Fibroblast of lung (primary cell): ENCODE data around the gene COL9A1.

Experiments used
- CTCF ChIP-seq, 2 donors: IDR thresholded peaks in 1 of 2; conservative IDR thresholded peaks in 1 of 2; 1 replicate in 1 of 2; 2 replicates in 1 of 2; pipeline ENCODE4 v1.5.1; 2011 to 2012; ENCODE audit warnings: low read length in 2 of 2, control low read depth in 1 of 2, inconsistent platforms in 1 of 2, low read depth in 1 of 2, mild to moderate bottlenecking in 1 of 2
- EZH2 ChIP-seq: IDR thresholded peaks from 2 replicates; pipeline ENCODE4 v1.5.1; 2012; ENCODE audit warnings: low read length, control low read depth, mild to moderate bottlenecking; ENCODE audit errors: missing control alignments

- TF ChIP-seq CTCF (conservative IDR thresholded peaks at IDR 0.05 in 1 of 2, IDR thresholded peaks at IDR 0.05 in 1 of 2; ENCODE audit: low read depth in 1 of 2, low read length in 2 of 2): no peak
- no peak for TF ChIP-seq EZH2
Observed at GRCh38 chr6:70234561-70235236, 68.2 kb downstream of the COL9A1 start.
